ENCODE results near the gene SRRT.

Gene SRRT

GRCh38 chr7:100882201-100882600 lies 7.3 kb downstream of the SRRT start:
- no peak for DNase-seq (ENCODE audit: low read depth in 2 of 2)

- DNase-seq (ENCODE audit: low read depth in 2 of 2), result no peak
These were observed 8.1 kb downstream of the SRRT start for GRCh38 chr7:100882785-100883526.

- DNase-seq (ENCODE audit: low read depth in 2 of 2), result no peak
These were observed 10.0 kb downstream of the SRRT start for GRCh38 chr7:100884736-100885439.

GRCh38 chr7:100885440-100886141 lies 10.7 kb downstream of the SRRT start:
- DNase-seq (ENCODE audit: low read depth in 2 of 2), result no peak

GRCh38 chr7:100886142-100886935 lies 11.4 kb downstream of the SRRT start:
- DNase-seq (ENCODE audit: low read depth in 2 of 2), result no peak

DNA sequence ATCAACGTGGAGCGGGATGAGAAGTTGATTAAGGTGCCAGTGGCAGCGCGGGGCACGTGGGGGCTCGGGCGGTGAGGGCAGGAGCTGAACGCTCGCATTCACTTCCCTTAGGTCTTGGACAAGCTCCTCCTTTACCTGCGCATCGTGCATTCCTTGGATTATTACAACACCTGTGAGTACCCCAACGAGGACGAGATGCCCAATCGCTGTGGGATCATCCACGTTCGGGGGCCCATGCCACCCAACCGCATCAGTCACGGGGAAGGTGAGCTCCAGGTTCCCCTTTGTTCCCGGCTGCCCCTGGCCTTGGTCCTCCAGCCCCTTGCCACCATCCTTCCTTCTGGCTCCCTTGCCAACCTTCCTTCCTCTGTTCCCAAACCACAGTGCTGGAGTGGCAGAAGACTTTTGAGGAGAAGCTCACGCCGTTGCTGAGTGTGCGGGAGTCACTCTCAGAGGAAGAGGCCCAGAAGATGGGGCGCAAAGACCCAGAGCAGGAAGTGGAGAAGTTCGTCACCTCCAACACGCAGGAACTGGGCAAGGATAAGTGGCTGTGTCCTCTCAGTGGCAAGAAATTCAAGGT lies 12.1 kb downstream of the SRRT start:
- no peak for DNase-seq (ENCODE audit: low read depth in 2 of 2)

DNA sequence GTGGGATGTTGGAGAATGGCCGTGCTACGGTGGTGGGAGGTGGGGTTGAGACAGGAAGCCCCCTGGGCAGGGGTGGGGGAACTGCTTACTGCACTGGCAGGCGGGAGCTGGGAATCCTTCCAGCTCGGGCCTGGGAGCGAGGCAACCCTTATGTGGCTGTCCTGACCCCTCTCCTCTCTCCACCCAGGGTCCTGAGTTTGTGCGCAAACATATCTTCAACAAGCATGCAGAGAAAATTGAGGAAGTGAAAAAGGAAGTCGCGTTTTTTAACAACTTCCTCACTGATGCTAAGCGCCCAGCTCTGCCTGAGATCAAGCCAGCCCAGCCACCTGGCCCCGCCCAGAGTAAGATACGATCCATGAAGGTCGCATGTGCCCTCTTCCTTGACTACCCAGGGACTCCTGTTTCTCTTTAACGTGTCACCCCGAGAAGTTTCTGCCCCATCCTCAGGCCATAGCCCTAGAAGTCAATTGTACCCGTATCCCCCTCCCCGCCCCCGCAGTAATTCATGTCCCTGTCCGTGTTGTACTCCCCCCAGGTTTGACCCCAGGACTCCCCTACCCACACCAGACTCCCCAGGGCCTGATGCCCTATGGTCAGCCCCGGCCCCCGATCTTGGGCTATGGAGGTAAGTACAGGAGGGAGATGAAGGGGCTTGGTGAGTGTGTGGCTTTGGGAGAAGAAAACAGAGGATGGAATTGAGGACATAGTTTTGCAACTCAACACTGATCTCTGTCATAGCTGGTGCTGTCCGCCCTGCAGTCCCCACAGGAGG lies 12.8 kb downstream of the SRRT start:
- no peak for DNase-seq (ENCODE audit: low read depth in 2 of 2)

- no peak for DNase-seq (ENCODE audit: low read depth in 2 of 2)
These were observed 13.5 kb downstream of the SRRT start for GRCh38 chr7:100888291-100888987.

DNA sequence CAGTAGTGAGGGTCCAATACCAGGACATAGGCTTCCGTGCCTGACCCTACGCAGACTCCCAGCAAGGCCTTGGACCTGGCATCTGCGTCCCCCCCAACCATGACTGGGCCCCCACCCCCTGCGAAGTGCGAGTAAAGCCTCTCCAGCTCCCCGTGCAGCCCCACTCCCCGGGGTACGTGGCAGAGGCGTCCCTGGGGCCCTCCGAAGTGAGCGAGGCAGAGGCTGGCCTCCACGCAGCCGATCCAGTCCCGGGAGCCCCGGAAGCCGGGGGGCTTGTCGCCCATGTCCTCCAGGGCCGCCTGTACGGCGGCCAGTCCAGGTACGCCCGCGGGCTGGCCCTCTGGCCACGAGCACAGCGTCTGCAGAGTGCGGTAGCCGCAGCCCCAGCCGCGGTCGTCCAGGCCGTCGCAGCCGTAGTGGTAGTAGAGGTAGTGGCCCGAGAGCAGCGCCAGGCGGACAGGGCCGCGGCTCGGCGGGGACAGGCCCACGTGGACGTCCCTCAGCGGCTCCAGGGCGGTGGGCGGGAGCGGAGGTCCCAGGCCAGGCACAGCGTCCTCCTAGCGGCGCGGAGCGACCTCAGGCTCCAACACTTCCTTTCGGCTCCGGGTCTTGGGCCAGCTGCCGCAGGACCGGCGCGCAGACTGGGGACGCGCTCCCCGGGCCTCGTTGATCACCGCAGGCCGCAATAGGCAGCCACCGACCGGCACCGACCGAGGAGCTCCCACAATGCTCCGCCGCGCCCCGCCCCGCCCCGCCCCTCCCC lies 14.3 kb downstream of the SRRT start, which contains the start of gene UFSP1:
Gene UFSP1 (minus strand): TSS at position 728 of the 763 bp plus-strand sequence. CDS start 444 bp downstream, at position 284.
- no peak for DNase-seq (ENCODE audit: low read depth in 2 of 2)

DNA sequence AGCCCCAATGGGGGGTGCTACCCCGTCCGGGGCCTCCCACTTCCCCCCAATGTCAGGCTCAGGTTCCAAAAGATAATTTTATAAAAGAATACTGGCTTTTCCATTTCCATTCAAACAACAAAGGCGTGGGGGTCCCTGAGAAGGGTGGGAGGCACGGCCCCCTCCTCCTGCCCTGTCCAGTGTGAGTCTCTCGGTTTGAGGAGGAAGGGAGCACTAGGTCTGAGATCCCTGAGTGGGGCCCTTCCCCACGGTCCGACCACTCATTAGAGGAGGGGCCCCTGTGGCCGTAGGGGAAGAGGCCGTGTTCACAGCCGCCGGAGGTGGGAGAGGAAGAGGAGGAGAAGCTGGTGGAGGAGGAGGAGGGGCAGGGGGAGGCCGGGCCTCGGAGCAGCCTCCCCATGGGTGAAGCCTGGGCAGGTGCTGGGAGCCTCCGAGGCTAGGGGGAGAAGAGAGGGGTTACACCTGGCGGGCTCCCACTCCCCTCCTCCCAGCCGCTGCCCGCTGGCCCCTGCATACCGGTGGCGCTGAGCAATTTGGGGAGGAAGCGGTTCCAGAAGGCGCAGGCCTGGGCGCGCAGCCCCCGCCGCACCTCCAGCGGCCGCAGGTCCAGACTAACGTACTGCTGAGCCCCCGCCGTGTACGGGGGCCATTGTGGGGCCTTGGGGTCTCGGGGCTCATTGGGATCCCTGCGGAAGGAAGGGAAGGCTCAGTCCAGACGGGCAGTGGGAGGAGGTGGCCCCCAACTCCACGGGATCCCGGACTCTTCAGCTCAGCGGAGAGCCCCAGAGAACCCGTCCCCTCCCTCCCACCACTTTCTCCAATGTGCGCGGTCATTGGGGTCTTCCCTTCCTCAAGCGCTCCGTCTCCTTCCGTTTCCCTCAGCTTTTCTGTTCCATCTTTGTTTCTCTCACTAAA lies 16.0 kb downstream of the SRRT start:
- DNase-seq (ENCODE audit: low read depth in 2 of 2), result no peak

DNA sequence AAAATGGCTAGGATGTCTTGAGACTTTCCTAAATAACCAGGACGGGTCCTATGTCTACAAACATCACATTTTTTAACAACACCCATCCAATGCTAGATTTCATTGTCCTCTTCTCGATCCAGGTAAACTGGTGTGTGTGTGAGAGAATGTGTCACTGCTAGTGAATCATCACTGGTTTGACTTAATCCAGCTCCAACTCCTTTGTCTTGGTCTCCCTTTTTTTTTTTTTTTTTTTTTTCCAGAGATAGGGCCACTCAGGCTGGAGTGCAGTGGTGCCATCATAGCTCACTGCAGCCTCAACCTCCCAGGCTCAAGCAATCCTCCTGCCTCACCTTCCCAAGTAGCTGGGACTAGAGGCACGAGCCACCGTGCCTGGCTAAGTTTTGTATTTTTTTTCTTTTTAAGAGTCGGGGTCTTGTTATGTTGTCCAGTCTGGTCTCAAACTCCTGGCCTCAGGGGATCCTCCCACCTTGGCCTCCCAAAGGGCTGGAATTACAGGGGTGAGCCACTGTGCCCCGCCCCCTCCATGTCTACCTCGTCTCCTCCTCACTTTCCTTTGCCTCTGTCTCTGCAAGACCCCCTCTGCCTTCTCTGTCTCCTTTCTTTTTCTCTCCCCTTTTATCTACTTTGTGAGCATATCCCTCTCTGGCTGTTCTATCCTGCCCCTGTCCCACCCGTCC lies 16.8 kb downstream of the SRRT start:
- no peak for DNase-seq (ENCODE audit: low read depth in 2 of 2)

DNA sequence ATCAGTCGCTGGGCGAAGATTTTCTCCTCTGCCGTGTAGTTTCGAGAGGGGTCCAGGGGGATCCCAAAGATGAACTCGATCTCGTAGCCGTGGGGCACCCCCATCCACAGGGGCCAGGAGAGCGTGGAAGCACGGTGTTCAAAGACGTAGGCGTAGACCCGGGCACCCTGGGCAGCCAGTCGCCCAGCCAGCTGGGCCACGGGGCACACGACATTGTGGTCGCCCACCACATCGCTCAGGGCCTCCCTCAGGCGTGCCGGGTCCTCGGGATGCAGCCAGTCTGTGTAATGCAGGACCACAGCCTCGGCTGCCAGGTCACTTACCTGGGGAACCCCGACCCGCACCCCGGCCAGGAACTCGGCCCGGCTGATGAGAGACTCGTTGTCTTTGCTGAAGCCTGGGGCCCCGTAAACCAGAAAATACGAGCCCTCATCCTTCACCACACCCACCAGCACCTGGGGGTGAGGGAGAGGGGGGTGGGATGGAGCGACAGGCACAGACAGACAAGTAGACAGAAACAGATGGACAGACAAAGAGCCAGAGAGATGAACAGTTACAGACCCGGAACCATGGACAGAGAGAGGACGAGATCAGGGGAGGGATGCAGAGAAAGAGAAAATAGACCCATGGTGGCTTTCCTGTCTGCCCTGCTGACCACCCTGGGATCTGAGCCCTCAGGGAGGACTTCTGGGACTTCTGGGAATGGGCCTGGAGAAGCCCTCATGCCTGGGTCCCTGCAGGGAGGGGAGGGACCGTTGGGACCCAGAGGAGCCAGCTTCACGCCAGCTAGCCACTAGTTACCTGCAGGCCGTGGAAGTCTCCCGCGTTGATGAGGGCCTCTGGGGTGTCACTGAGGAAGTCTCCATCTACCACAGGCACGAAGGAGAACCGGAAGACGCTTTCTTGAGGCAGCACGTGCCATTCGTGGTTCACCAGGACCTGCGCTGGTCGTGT lies 17.7 kb downstream of the SRRT start:
- DNase-seq (ENCODE audit: low read depth in 2 of 2), result no peak

GRCh38 chr7:100893318-100893895 lies 18.5 kb downstream of the SRRT start:
- no peak for DNase-seq (ENCODE audit: low read depth in 2 of 2)

DNA sequence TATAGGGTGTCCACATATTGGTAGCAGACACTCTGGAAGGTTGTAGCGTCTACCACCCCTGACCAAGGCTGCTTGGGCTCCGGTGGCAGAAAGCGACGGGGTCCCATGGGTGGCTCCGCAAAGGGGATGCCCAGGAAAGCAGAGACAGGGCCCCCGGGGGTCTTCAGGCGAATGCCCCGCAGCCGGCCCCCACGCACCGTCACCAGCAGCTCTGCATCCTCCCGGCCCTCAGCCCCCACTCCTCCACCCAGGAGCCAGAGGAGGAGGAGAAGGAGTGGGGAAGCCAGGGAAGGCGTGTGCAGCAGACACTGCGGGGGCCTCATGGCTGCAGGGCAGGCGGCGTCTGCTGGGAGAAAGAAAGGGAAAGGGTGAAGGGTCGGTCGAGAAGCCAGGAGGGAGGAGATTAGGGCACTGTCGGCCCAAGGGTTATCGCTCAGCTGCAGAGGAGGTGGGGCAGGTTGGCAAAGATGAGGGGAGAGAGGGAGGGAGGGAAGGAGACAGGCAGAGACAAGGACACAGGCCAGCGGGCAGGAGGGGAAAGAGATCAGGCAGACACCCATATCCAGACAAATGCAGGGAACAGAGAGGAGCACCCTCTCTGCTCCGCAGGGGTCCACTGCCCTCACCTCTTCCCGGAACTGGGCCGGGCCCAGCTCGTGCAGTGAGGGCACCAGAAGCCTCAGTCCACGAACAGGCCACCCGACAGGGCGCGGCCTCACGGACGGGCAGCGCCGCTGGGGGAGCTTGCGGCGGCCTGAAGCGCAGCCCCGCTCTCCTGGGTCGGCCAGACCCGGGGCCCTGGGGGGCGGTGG lies 19.2 kb downstream of the SRRT start:
- no peak for DNase-seq (ENCODE audit: low read depth in 2 of 2)

Data from stimulated activated CD4-positive, alpha-beta T cell treated with anti-CD3 and anti-CD28 coated beads, Interleukin-15, amount 100 ng/mL, for 48 hours (primary cell).